GM12878 (cell line): ENCODE measurements around the gene PELI2. TPM values are rescaled to one million over a fixed set of nuclear protein-coding genes. Genes with fewer than 3 reads are reported as not detected.

Experiments used
- ATAC-seq: fragments of 200-7000 bp; cut with Tn5 transposase; 3 replicates; pipeline ENCODE4 v1.9.1; 2020; ENCODE audit warnings: mild to moderate bottlenecking, moderate library complexity
- Bru-seq: library from RNA; stranded (reverse); fragments of 400-500 nt; gene quantifications from one replicate; lab custom pipeline; 2021; lab: Mats Ljungman, UMichigan
- BruChase-seq, 2 experiments: library from RNA; stranded (reverse); fragments of 400-500 nt; gene quantifications; one replicate each; lab custom pipeline; 2021; lab: Mats Ljungman, UMichigan
- BruUV-seq: library from RNA; stranded (reverse); fragments of 400-500 nt; replicated peaks from 2 replicates; lab custom pipeline; 2021; lab: Mats Ljungman, UMichigan
- CTCF ChIA-PET: fragments of 300-600 bp; sonication (Branson Sonifier 250); formaldehyde crosslinking; extraction: SDS; loops from one replicate; lab custom pipeline; 2021; ENCODE audit warnings: inconsistent platforms; lab: Yijun Ruan, JAX
- POLR2A ChIA-PET: fragments of 350-600 bp; formaldehyde crosslinking; extraction: SDS; loops from one replicate; lab custom pipeline; 2021; ENCODE audit warnings: inconsistent platforms; lab: Charles Lee
- RAD21 ChIA-PET: fragments of 300-600 bp; sonication (Branson Sonifier 250); formaldehyde crosslinking; loops from one replicate; lab custom pipeline; 2023; ENCODE audit warnings: antibody characterized with exemption; ENCODE audit not compliant: unreplicated experiment; lab: Charles Lee
- SMC1A ChIA-PET: fragments of 300-600 bp; sonication (Branson Sonifier 250); formaldehyde crosslinking; loops from one replicate; lab custom pipeline; 2023; ENCODE audit not compliant: unreplicated experiment, uncharacterized antibody; lab: Charles Lee
- DNase-seq: peaks from one replicate; pipeline ENCODE4 v3.0.0-alpha.2; 2011; ENCODE audit warnings: low read depth, low spot score
- FAIRE-seq: peaks from 3 replicates; lab custom pipeline; 2011; peaks lifted over from hg19 to GRCh38; lab: Jason Lieb, UNC
- H2AFZ ChIP-seq: 2 replicates; pipeline ENCODE4 v1.6.0; 2011; ENCODE audit warnings: low read depth, low read length, control low read depth; ENCODE audit not compliant: control insufficient read depth
- H3K27ac ChIP-seq: 2 replicates; pipeline ENCODE4 v1.5.1; 2011; ENCODE audit warnings: control low read depth; ENCODE audit not compliant: control insufficient read depth, insufficient read depth
- H3K27me3 ChIP-seq, 2 experiments: replicated peaks in 1 of 2; 2 replicates each; pipeline versions ENCODE4 v1.6.0 to v1.6.1; 2011; ENCODE audit warnings: low read length in 1 of 2; ENCODE audit not compliant: control insufficient read depth in 2 of 2, insufficient read depth in 2 of 2
- H3K36me3 ChIP-seq, 2 experiments: 2 replicates each; pipeline ENCODE4 v1.5.1; 2011; ENCODE audit warnings: low read length in 1 of 2; ENCODE audit not compliant: control insufficient read depth in 2 of 2, insufficient read depth in 2 of 2
- H3K4me1 ChIP-seq: 2 replicates; pipeline ENCODE4 v1.6.1; 2011; ENCODE audit warnings: mild to moderate bottlenecking, low read length, moderate library complexity, mixed read lengths; ENCODE audit not compliant: control insufficient read depth, insufficient read depth
- H3K4me2 ChIP-seq: 2 replicates; pipeline ENCODE4 v1.6.0; 2011; ENCODE audit warnings: control low read depth; ENCODE audit not compliant: control insufficient read depth, insufficient read depth
- H3K4me3 ChIP-seq: fragments of 200-600 bp; sonication (generic); 2 replicates; pipeline ENCODE4 v1.5.1; 2016
- H3K79me2 ChIP-seq: 2 replicates; pipeline ENCODE4 v1.6.0; 2011; ENCODE audit warnings: low read length; ENCODE audit not compliant: control insufficient read depth, insufficient read depth
- H3K9ac ChIP-seq: 2 replicates; pipeline ENCODE4 v1.8.0; 2011; ENCODE audit warnings: low read length, control low read depth, mixed read lengths; ENCODE audit not compliant: control insufficient read depth, insufficient read depth
- H3K9me3 ChIP-seq: replicated peaks from 3 replicates; pipeline ENCODE4 v1.5.1; 2011; ENCODE audit warnings: mild to moderate bottlenecking, low read length; ENCODE audit not compliant: control insufficient read depth, insufficient read depth
- H4K20me1 ChIP-seq: 2 replicates; pipeline ENCODE4 v1.6.0; 2011; ENCODE audit not compliant: control insufficient read depth, insufficient read depth
- BHLHE40 ChIP-seq, 2 experiments: fragments of 450-650 bp in 1 of 2; IDR thresholded peaks; 2 replicates each; pipeline ENCODE4 v1.6.1; 2011 to 2017; ENCODE audit warnings: low read depth in 2 of 2, borderline replicate concordance in 1 of 2, improper control_type of control experiment in 1 of 2, low read length in 1 of 2, mild to moderate bottlenecking in 1 of 2
- POLR2A ChIP-seq: IDR thresholded peaks from 2 replicates; pipeline ENCODE4 v1.6.1; 2011; ENCODE audit warnings: low read depth, mild to moderate bottlenecking, low read length
- WGBS: methylation state at CpG from one replicate; pipeline ENCODE4 v1.1.6; 2016; ENCODE audit warnings: low lambda C conversion rate; ENCODE audit not compliant: insufficient replicate concordance, insufficient coverage; ENCODE audit errors: missing lambda C conversion rate; 5-methylcytosine and 5-hydroxymethylcytosine counted together
- in situ Hi-C: fragments of 300-500 bp; cut with MboI; formaldehyde crosslinking; loops from 9 replicates; pipeline ENCODE4 v1.14.3; 2018; ENCODE audit warnings: mixed read lengths
- intact Hi-C: fragments of 100-400 bp; cut with micrococcal nuclease; formaldehyde crosslinking; loops from one replicate; pipeline ENCODE4 v1.14.2; 2022; ENCODE audit not compliant: unreplicated experiment
- long read RNA-seq, 2 experiments: library from polyadenylated mRNA; unstranded; transcript quantifications; one replicate each; pipeline ENCODE4 v2.0.0, GENCODE V29; 2019 to 2020
- polyA minus RNA-seq, 3 experiments: library from RNA; depleted of rRNA, polyadenylated mRNA; stranded (reverse); fragments of >200 nt; gene quantifications; 2 replicates each; pipeline ENCODE4 v1.2.3, GENCODE V29; 2011
- polyA plus RNA-seq, 11 experiments: library from polyadenylated mRNA; depleted of rRNA in 4 of 11; unstranded in 6 of 11; stranded (reverse) in 5 of 11; fragments of >200 nt; fragmentation: Nextera tagmentation in 4 of 11; fragmentation: Illumina TruSeq in 1 of 11; extraction: Ambion mirVana in 4 of 11; extraction: Trizol in 1 of 11; gene quantifications; 1 replicate in 1 of 11; 2 replicates in 10 of 11; pipeline versions ENCODE4 v1.2.1 to v1.2.3, GENCODE V29; 2011 to 2016; ENCODE audit warnings: inconsistent platforms in 2 of 11, missing spikeins in 2 of 11, low read depth in 1 of 11
- total RNA-seq, 4 experiments: library from RNA; depleted of rRNA in 3 of 4; stranded (reverse); fragments of >200 nt in 3 of 4; fragmentation: Illumina TruSeq in 1 of 4; extraction: Trizol in 1 of 4; gene quantifications; 2 replicates each; pipeline versions ENCODE4 v1.2.1 to v1.2.3, GENCODE V29; 2013 to 2021
- TF ChIP-seq, protein P1 (sequence below): fragments of 450-650 bp; IDR thresholded peaks from 2 replicates; pipeline ENCODE4 v1.6.1; 2014; ENCODE audit warnings: mild to moderate bottlenecking
- TF ChIP-seq, protein P2 (sequence below): fragments of 450-650 bp; formaldehyde crosslinking; IDR thresholded peaks from 2 replicates; pipeline ENCODE4 v1.5.0; 2022; ENCODE audit warnings: mild to moderate bottlenecking, missing genetic modification characterization
- TF ChIP-seq, protein P3 (sequence below): fragments of 450-650 bp; IDR thresholded peaks from 2 replicates; pipeline ENCODE4 v1.6.1; 2017; ENCODE audit warnings: mild to moderate bottlenecking, low read depth, inconsistent platforms; ENCODE audit not compliant: poor library complexity, severe bottlenecking
- TF ChIP-seq, protein P4 (sequence below): fragments of 450-650 bp; IDR thresholded peaks from 2 replicates; pipeline ENCODE4 v1.6.1; 2017; ENCODE audit warnings: low read depth, mild to moderate bottlenecking, moderate library complexity

Gene PELI2, protein sequence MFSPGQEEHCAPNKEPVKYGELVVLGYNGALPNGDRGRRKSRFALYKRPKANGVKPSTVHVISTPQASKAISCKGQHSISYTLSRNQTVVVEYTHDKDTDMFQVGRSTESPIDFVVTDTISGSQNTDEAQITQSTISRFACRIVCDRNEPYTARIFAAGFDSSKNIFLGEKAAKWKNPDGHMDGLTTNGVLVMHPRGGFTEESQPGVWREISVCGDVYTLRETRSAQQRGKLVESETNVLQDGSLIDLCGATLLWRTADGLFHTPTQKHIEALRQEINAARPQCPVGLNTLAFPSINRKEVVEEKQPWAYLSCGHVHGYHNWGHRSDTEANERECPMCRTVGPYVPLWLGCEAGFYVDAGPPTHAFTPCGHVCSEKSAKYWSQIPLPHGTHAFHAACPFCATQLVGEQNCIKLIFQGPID
- not detected in 2 replicates for total RNA-seq (2013; cell fraction: nucleolus; rRNA removed)
- total RNA-seq (2014; rRNA removed), result 0.06 and 0.16 TPM in 2 replicates
- total RNA-seq (2014; rRNA removed; fragmentation: Illumina TruSeq; extraction: Trizol), result under 0.01 TPM in 1 of 2 replicates, not detected in the other
- total RNA-seq (2021), result 0.05 TPM in 2 replicates
- polyA plus RNA-seq (2011; ENCODE audit: low read depth), result not detected
- 0.01 TPM in 2 replicates for polyA plus RNA-seq (2011; rRNA removed)
- polyA plus RNA-seq (2011; cell fraction: cytosol; rRNA removed), result not detected in 2 replicates
- 0.03 TPM in 1 of 2 replicates, not detected in the other for polyA plus RNA-seq (2011; cell fraction: nucleus; rRNA removed)
- polyA plus RNA-seq (2012), result 0.03 TPM in 2 replicates
- polyA plus RNA-seq (2014; fragmentation: Illumina TruSeq; extraction: Trizol), result 0.01 TPM in 1 of 2 replicates, not detected in the other
- polyA plus RNA-seq (2014; fragmentation: Nextera tagmentation; extraction: Ambion mirVana), result under 1 TPM in 1 of 2 experiments, not detected in 1; 0.10 TPM
- polyA plus RNA-seq (2014; rRNA removed), result 0.01 and 0.24 TPM in 2 replicates
- not detected for polyA plus RNA-seq (2016; fragmentation: Nextera tagmentation; extraction: Ambion mirVana)
- polyA minus RNA-seq (2011; rRNA and poly(A)+ RNA removed), result 0.15 TPM in 1 of 2 replicates, not detected in the other
- not detected in 2 replicates for polyA minus RNA-seq (2011; cell fraction: cytosol; rRNA and poly(A)+ RNA removed)
- polyA minus RNA-seq (2011; cell fraction: nucleus; rRNA and poly(A)+ RNA removed), result 0.10 TPM in 1 of 2 replicates, not detected in the other
- Bru-seq, nascent RNA, result percentile 21 among the genes with signal in this experiment
- BruChase-seq, experiment 1, labeled RNA remaining after a 6-hour chase, result percentile 12 among the genes with signal in this experiment
- BruChase-seq, experiment 2, labeled RNA remaining after a 2-hour chase, result percentile 19 among the genes with signal in this experiment
- long read RNA-seq, experiment 1, result 0 reads
- long read RNA-seq, experiment 2, result 0 reads

DNA sequence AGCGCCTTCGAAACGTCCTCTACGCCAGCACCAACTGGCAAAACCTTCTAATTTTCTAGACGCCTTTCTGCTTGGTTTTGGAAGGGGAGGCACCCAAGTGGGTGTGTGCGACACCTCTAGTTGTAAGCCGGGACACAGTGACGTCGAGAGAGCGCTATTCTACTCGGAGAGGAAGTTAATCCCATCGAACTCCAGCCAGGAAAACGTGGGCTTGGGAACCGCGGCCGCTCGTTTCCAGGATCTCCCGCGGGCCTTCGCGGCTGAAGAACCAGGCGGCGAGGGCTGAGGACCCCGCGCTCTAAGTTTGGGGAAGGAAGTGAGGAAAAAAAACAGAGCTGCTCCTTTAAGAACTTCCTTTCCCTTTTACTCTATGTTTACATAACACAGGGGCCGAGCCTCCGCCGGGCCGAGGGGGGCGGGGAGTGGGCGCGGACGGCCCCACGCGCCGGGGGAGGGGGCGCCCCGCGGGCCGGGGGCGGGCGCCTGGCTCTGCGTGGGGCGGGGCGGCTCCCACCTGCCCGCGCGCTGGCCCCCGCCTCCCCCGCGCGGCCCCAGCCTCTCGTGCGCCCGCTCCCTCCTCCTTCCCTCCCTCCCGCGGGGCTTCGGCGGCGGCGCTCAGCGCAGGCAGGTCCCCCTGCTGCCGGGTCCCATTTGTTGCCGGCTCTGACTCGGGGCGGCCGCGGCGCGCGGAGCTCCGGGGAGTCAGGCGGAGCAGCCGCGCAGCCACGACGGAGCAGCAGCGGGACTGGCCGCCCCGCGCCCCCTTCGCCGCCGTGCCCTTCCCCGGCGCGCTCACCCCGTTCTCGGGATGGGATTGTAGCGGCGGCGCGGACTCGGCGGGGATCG is at the start of gene PELI2:
TSS of gene PELI2 (plus strand) at position 647 of the 846 bp plus-strand sequence. CDS start 250 bp downstream, outside the sequence.
- H3K4me2 ChIP-seq, result peak within 1 kb of the TSS; percentile 95
- no peak within 1 kb of the TSS for H3K9ac ChIP-seq
- ChIA-PET POLR2A (interaction anchor here (0.6 kb wide), 2 partner anchors 20 to 249 kb away, joined by 3 read pairs; no protein-coding TSS in a partner anchor), SMC1A (interaction anchor here (0.6 kb wide), 2 partner anchors 39 to 1427 kb away, joined by 3 read pairs; no protein-coding TSS in a partner anchor), RAD21 (interaction anchor here (0.6 kb wide), 1 partner anchor 60 kb away, joined by 4 read pairs; no protein-coding TSS in a partner anchor), CTCF (no interaction called here)
- in situ Hi-C loops, result no loop called here
- H4K20me1 ChIP-seq, result no peaks in the 10 kb centered on the region
- peaks cover 4% of the 10 kb centered on the region; the same call in 1 of the 2 replicates for H3K4me1 ChIP-seq
- no peak for DNase-seq
- no peaks in the 10 kb centered on the region for H3K9me3 ChIP-seq
- peaks cover 4 to 20% of the 10 kb centered on the region in 2 experiments; a peak in 3 of 4 replicates for H3K27me3 ChIP-seq
- H3K79me2 ChIP-seq, result no peaks in the 10 kb centered on the region
- no peak within 1 kb of the TSS for H3K27ac ChIP-seq
- ATAC-seq, result peak; percentile 82
- no peak for FAIRE-seq
- H3K36me3 ChIP-seq, result no peaks in the 10 kb centered on the region
- WGBS, result 5% methylated on average over 53 of the region's 96 CpGs
- BruUV-seq, result no TSS peak
- peak within 1 kb of the TSS; percentile 78 for H3K4me3 ChIP-seq
- intact Hi-C loops, result loop anchor here (10.0 kb wide), 1 partner anchor 923 kb away; the partner anchor contains the start of gene DLGAP5
- H2AFZ ChIP-seq, result peak within 1 kb of the TSS; percentile 72
- TF ChIP-seq, protein P1, sequence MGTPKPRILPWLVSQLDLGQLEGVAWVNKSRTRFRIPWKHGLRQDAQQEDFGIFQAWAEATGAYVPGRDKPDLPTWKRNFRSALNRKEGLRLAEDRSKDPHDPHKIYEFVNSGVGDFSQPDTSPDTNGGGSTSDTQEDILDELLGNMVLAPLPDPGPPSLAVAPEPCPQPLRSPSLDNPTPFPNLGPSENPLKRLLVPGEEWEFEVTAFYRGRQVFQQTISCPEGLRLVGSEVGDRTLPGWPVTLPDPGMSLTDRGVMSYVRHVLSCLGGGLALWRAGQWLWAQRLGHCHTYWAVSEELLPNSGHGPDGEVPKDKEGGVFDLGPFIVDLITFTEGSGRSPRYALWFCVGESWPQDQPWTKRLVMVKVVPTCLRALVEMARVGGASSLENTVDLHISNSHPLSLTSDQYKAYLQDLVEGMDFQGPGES, result no peak
- TF ChIP-seq POLR2A (peak; percentile 61; the same call in 1 of the 2 replicates), BHLHE40 (IDR thresholded peaks at IDR 0.05; ENCODE audit: borderline replicate concordance in 1 of 2, low read depth in 2 of 2, low read length in 1 of 2) (peak in 1 of 2 experiments; percentile 60; a peak in 1 of 4 replicates)
- TF ChIP-seq, protein P2, sequence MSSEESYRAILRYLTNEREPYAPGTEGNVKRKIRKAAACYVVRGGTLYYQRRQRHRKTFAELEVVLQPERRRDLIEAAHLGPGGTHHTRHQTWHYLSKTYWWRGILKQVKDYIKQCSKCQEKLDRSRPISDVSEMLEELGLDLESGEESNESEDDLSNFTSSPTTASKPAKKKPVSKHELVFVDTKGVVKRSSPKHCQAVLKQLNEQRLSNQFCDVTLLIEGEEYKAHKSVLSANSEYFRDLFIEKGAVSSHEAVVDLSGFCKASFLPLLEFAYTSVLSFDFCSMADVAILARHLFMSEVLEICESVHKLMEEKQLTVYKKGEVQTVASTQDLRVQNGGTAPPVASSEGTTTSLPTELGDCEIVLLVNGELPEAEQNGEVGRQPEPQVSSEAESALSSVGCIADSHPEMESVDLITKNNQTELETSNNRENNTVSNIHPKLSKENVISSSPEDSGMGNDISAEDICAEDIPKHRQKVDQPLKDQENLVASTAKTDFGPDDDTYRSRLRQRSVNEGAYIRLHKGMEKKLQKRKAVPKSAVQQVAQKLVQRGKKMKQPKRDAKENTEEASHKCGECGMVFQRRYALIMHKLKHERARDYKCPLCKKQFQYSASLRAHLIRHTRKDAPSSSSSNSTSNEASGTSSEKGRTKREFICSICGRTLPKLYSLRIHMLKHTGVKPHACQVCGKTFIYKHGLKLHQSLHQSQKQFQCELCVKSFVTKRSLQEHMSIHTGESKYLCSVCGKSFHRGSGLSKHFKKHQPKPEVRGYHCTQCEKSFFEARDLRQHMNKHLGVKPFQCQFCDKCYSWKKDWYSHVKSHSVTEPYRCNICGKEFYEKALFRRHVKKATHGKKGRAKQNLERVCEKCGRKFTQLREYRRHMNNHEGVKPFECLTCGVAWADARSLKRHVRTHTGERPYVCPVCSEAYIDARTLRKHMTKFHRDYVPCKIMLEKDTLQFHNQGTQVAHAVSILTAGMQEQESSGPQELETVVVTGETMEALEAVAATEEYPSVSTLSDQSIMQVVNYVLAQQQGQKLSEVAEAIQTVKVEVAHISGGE, result no peak
- TF ChIP-seq, protein P3, sequence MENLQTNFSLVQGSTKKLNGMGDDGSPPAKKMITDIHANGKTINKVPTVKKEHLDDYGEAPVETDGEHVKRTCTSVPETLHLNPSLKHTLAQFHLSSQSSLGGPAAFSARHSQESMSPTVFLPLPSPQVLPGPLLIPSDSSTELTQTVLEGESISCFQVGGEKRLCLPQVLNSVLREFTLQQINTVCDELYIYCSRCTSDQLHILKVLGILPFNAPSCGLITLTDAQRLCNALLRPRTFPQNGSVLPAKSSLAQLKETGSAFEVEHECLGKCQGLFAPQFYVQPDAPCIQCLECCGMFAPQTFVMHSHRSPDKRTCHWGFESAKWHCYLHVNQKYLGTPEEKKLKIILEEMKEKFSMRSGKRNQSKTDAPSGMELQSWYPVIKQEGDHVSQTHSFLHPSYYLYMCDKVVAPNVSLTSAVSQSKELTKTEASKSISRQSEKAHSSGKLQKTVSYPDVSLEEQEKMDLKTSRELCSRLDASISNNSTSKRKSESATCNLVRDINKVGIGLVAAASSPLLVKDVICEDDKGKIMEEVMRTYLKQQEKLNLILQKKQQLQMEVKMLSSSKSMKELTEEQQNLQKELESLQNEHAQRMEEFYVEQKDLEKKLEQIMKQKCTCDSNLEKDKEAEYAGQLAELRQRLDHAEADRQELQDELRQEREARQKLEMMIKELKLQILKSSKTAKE, result no peak
- TF ChIP-seq, protein P4, sequence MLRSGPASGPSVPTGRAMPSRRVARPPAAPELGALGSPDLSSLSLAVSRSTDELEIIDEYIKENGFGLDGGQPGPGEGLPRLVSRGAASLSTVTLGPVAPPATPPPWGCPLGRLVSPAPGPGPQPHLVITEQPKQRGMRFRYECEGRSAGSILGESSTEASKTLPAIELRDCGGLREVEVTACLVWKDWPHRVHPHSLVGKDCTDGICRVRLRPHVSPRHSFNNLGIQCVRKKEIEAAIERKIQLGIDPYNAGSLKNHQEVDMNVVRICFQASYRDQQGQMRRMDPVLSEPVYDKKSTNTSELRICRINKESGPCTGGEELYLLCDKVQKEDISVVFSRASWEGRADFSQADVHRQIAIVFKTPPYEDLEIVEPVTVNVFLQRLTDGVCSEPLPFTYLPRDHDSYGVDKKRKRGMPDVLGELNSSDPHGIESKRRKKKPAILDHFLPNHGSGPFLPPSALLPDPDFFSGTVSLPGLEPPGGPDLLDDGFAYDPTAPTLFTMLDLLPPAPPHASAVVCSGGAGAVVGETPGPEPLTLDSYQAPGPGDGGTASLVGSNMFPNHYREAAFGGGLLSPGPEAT, result 0 out of 2 replicates have a peak, but pooled peaks have one; percentile 45
